Astrocyte (in vitro differentiated cells and primary cell): ENCODE results near the gene GRB10. TPM values are rescaled to one million over a fixed set of nuclear protein-coding genes. Genes with fewer than 3 reads are reported as not detected.
"Not testable (repeated sequence)": the region's sequence is repeated elsewhere in the genome, so short reads cannot be mapped to it uniquely, and the experiment has no call there.

Experiments
- DNase-seq: peaks from one replicate; pipeline ENCODE4 v3.0.0-alpha.2; 2010; ENCODE audit warnings: low read depth
- FAIRE-seq: peaks from 2 replicates; lab custom pipeline; 2011; peaks lifted over from hg19 to GRCh38; lab: Jason Lieb, UNC
- H2AFZ ChIP-seq: 2 replicates; pipeline ENCODE4 v1.6.0; 2012; ENCODE audit warnings: low read depth, low read length, inconsistent platforms
- H3K27ac ChIP-seq: 2 replicates; pipeline ENCODE4 v1.5.1; 2011; ENCODE audit warnings: low read depth, low read length, inconsistent platforms
- H3K27me3 ChIP-seq: 2 replicates; pipeline ENCODE4 v1.6.0; 2011; ENCODE audit warnings: low read length, inconsistent platforms; ENCODE audit not compliant: insufficient read depth
- H3K36me3 ChIP-seq: 2 replicates; pipeline ENCODE4 v1.5.1; 2011; ENCODE audit warnings: low read length, inconsistent platforms; ENCODE audit not compliant: insufficient read depth
- H3K4me1 ChIP-seq: 2 replicates; pipeline ENCODE4 v1.5.1; 2011; ENCODE audit warnings: low read length, inconsistent platforms; ENCODE audit not compliant: insufficient read depth
- H3K4me2 ChIP-seq: 2 replicates; pipeline ENCODE4 v1.6.0; 2012; ENCODE audit warnings: low read length, inconsistent platforms
- H3K4me3 ChIP-seq: 2 replicates; pipeline ENCODE4 v1.5.1; 2011; ENCODE audit warnings: low read depth, mild to moderate bottlenecking, low read length, inconsistent platforms; ENCODE audit not compliant: insufficient read depth
- H3K79me2 ChIP-seq: 2 replicates; pipeline ENCODE4 v1.6.0; 2012; ENCODE audit warnings: mild to moderate bottlenecking, low read length, inconsistent platforms; ENCODE audit not compliant: insufficient read depth
- H3K9ac ChIP-seq: 2 replicates; pipeline ENCODE4 v1.6.0; 2012; ENCODE audit warnings: mild to moderate bottlenecking, low read length, inconsistent platforms
- H3K9me3 ChIP-seq: 2 replicates; pipeline ENCODE4 v1.5.1; 2012; ENCODE audit warnings: low read depth, mild to moderate bottlenecking, low read length, inconsistent platforms; ENCODE audit not compliant: insufficient read depth
- H4K20me1 ChIP-seq: 2 replicates; pipeline ENCODE4 v1.6.0; 2012; ENCODE audit warnings: low read length, inconsistent platforms; ENCODE audit not compliant: insufficient read depth
- H3K27ac Mint-ChIP-seq: one replicate; pipeline ENCODE4 v1.8.0; 2021; ENCODE audit warnings: mild to moderate bottlenecking, mixed read lengths; ENCODE audit not compliant: unreplicated experiment
- H3K27me3 Mint-ChIP-seq: one replicate; pipeline ENCODE4 v1.8.0; 2021; ENCODE audit warnings: low read depth, mixed read lengths; ENCODE audit not compliant: unreplicated experiment
- H3K36me3 Mint-ChIP-seq: one replicate; pipeline ENCODE4 v1.8.0; 2021; ENCODE audit warnings: low read depth, mixed read lengths; ENCODE audit not compliant: unreplicated experiment
- H3K4me1 Mint-ChIP-seq: one replicate; pipeline ENCODE4 v1.8.0; 2021; ENCODE audit warnings: low read depth, mixed read lengths; ENCODE audit not compliant: unreplicated experiment
- H3K4me3 Mint-ChIP-seq: one replicate; pipeline ENCODE4 v1.8.0; 2021; ENCODE audit warnings: mild to moderate bottlenecking, moderate library complexity, mixed read lengths; ENCODE audit not compliant: unreplicated experiment
- H3K9me3 Mint-ChIP-seq: one replicate; pipeline ENCODE4 v1.8.0; 2021; ENCODE audit warnings: mild to moderate bottlenecking, mixed read lengths; ENCODE audit not compliant: unreplicated experiment
- EZH2 ChIP-seq: IDR thresholded peaks from 2 replicates; pipeline ENCODE4 v1.6.1; 2012; ENCODE audit warnings: mild to moderate bottlenecking, low read length, inconsistent platforms; ENCODE audit not compliant: insufficient read depth
- total RNA-seq: library from RNA; stranded (reverse); gene quantifications from 2 replicates; pipeline ENCODE4 v1.2.1, GENCODE V29; 2021
- TF ChIP-seq, protein P1 (sequence below): IDR thresholded peaks from 2 replicates; pipeline ENCODE4 v1.5.1; 2011; ENCODE audit warnings: low read depth, mild to moderate bottlenecking, inconsistent platforms, low read length, moderate library complexity; ENCODE audit not compliant: insufficient read depth

The GRB10 gene
- total RNA-seq, 1 donor from 2014 or later = 81.9 TPM

DNA sequence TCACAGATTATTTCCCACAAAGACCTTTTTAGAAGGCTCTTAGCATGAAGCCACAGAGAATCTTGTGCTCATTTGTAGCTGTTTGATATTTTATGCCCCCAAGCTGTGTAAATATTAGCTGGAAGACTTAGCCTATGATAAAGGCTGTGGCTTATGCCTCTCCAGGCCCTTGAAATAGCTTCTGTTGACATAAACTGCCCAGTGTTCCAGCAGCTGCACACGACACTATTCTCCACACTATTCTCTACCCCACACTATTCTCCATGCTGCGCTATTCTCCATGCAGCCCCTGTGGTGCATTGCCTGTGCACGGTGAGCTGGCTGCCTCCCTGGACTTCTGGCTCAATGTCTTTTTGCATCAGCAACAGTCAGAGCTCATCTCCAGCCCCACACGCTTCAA lies 230.6 kb downstream of the GRB10 start:
- Histone ChIP-seq H3K4me3 (no peak overlapping the region), H3K27ac (no peak overlapping the region), H3K9ac (no peak overlapping the region), H2AFZ (no peak overlapping the region), H3K36me3 (no peaks in the 10 kb centered on the region), H3K9me3 (no peaks in the 10 kb centered on the region), H3K79me2 (no peaks in the 10 kb centered on the region), H4K20me1 (no peaks in the 10 kb centered on the region), H3K4me2 (no peak overlapping the region), H3K4me1 (no peaks in the 10 kb centered on the region), H3K27me3 (peaks cover 12% of the 10 kb centered on the region)
- H3K27ac Mint-ChIP-seq = no peak overlapping the region
- H3K27me3 Mint-ChIP-seq = peaks cover 28% of the 10 kb centered on the region
- no peaks in the 10 kb centered on the region for H3K36me3 Mint-ChIP-seq
- no peak overlapping the region for H3K4me3 Mint-ChIP-seq
- H3K9me3 Mint-ChIP-seq = peaks cover 2% of the 10 kb centered on the region
- DNase-seq = no peak
- H3K4me1 Mint-ChIP-seq = no peaks in the 10 kb centered on the region
- TF ChIP-seq, protein P1, sequence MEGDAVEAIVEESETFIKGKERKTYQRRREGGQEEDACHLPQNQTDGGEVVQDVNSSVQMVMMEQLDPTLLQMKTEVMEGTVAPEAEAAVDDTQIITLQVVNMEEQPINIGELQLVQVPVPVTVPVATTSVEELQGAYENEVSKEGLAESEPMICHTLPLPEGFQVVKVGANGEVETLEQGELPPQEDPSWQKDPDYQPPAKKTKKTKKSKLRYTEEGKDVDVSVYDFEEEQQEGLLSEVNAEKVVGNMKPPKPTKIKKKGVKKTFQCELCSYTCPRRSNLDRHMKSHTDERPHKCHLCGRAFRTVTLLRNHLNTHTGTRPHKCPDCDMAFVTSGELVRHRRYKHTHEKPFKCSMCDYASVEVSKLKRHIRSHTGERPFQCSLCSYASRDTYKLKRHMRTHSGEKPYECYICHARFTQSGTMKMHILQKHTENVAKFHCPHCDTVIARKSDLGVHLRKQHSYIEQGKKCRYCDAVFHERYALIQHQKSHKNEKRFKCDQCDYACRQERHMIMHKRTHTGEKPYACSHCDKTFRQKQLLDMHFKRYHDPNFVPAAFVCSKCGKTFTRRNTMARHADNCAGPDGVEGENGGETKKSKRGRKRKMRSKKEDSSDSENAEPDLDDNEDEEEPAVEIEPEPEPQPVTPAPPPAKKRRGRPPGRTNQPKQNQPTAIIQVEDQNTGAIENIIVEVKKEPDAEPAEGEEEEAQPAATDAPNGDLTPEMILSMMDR = no peak
- TF ChIP-seq EZH2 = no peak
- FAIRE-seq = no peak

DNA sequence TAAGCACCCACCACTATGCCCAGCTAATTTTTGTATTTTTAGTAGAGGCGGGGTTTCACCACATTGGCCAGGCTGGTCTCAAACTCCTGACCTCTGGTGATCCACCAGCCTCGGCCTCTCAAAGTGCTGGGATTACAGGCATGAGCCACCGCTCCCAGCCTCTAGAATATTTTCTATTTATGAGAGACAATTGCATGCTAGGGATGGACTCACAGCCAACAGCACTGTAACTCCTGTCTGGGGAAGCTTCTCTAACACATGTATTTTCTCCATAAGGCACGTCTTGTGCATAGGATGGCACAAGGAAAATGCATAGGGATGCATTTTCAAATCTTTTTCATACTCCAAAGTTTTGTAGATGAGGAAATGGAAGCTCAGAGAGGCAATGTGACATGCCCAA lies 237.1 kb downstream of the GRB10 start:
- not testable (repeated sequence) for H3K27ac Mint-ChIP-seq, H3K4me3 ChIP-seq, H3K79me2 ChIP-seq, DNase-seq, H3K4me1 ChIP-seq, H4K20me1 ChIP-seq, H3K36me3 Mint-ChIP-seq, H3K4me2 ChIP-seq, H3K9me3 Mint-ChIP-seq, H3K36me3 ChIP-seq, H3K4me1 Mint-ChIP-seq, FAIRE-seq, H3K27me3 ChIP-seq, H3K9me3 ChIP-seq, H3K4me3 Mint-ChIP-seq, H3K9ac ChIP-seq, H3K27ac ChIP-seq, H2AFZ ChIP-seq
- peaks cover 26% of the 10 kb centered on the region for H3K27me3 Mint-ChIP-seq

GRCh38 chr7:50544992-50545391 lies 237.7 kb downstream of the GRB10 start:
- Histone ChIP-seq H3K9ac (no peak overlapping the region), H3K4me1 (no peaks in the 10 kb centered on the region), H3K36me3 (no peaks in the 10 kb centered on the region), H3K79me2 (no peaks in the 10 kb centered on the region), H3K4me2 (no peak overlapping the region), H3K9me3 (no peaks in the 10 kb centered on the region), H3K27ac (no peak overlapping the region), H3K4me3 (no peak overlapping the region), H3K27me3 (peaks cover 8% of the 10 kb centered on the region), H4K20me1 (no peaks in the 10 kb centered on the region), H2AFZ (no peak overlapping the region)
- Mint-ChIP-seq H3K27ac (no peak overlapping the region), H3K9me3 (peaks cover 1% of the 10 kb centered on the region), H3K36me3 (no peaks in the 10 kb centered on the region), H3K4me1 (no peaks in the 10 kb centered on the region), H3K27me3 (peaks cover 32% of the 10 kb centered on the region), H3K4me3 (no peak overlapping the region)
- no peak for TF ChIP-seq EZH2
- TF ChIP-seq, protein P1 = no peak
- no peak for DNase-seq
- no peak for FAIRE-seq
